Psoas muscle (tissue), 8 donors: ENCODE results near the gene ASTN1. TPM values are rescaled to one million over a fixed set of nuclear protein-coding genes. Genes with fewer than 3 reads are reported as not detected.

Source experiments
- ATAC-seq, 4 donors: fragments of 200-7000 bp; cut with Tn5 transposase; one replicate each; pipeline ENCODE4 v1.9.1; 2020; ENCODE audit warnings: moderate library complexity in 3 of 4, mild to moderate bottlenecking in 2 of 4
- DNase-seq, 2 donors: peaks; one replicate each; pipeline ENCODE4 v3.0.0-alpha.2; 2020
- H3K27ac ChIP-seq: fragments of 200-600 bp; one replicate; pipeline ENCODE4 v1.8.0; 2022
- H3K27me3 ChIP-seq, 3 donors: fragments of 200-600 bp in 1 of 3; one replicate each; pipeline versions ENCODE4 v1.6.1 to v1.8.0; 2013 to 2022; ENCODE audit warnings: low read length in 2 of 3, mild to moderate bottlenecking in 2 of 3, moderate library complexity in 1 of 3; ENCODE audit not compliant: insufficient read depth in 3 of 3
- H3K36me3 ChIP-seq, 2 donors: fragments of 200-600 bp in 1 of 2; one replicate each; pipeline versions ENCODE4 v1.6.1 to v1.8.0; 2013 to 2022; ENCODE audit warnings: low read depth in 1 of 2, mild to moderate bottlenecking in 1 of 2, moderate library complexity in 1 of 2; ENCODE audit not compliant: insufficient read depth in 1 of 2
- H3K4me1 ChIP-seq: fragments of 200-600 bp; one replicate; pipeline ENCODE4 v1.8.0; 2022
- H3K4me3 ChIP-seq: fragments of 200-600 bp; one replicate; pipeline ENCODE4 v1.8.0; 2022; ENCODE audit warnings: mild to moderate bottlenecking
- H3K9me3 ChIP-seq: fragments of 200-600 bp; one replicate; pipeline ENCODE4 v1.8.0; 2022
- WGBS, 3 donors: extraction: QIAGEN DNeasy Blood & Tissue Kit; methylation state at CpG; one replicate each; pipeline versions ENCODE4 v1.1.6 to v1.1.7; 2013; 5-methylcytosine and 5-hydroxymethylcytosine counted together
- intact Hi-C, 2 donors: fragments of 100-400 bp; cut with DNase I; formaldehyde crosslinking; loops; one replicate each; pipeline versions ENCODE4 v1.11.0 to v1.14.2; 2022
- polyA plus RNA-seq, 3 donors: library from polyadenylated mRNA; stranded (reverse); fragments of 200-250 nt; gene quantifications; one replicate each; pipeline ENCODE4 v1.2.3, GENCODE V29; 2013
- total RNA-seq, 4 donors: library from RNA; stranded (reverse); fragmentation: NEBNext Ultra II Directional in 2 of 4; extraction: Animal tissue kit (Norgen Biotek cat#: 25700) in 2 of 4; gene quantifications; one replicate each; pipeline versions ENCODE4 v1.2.1 to v1.2.4, GENCODE V29; 2021 to 2023
- TF ChIP-seq, protein P1 (sequence below): fragments of 200-600 bp; IDR thresholded peaks from one replicate; pipeline ENCODE4 v1.8.0; 2022; ENCODE audit warnings: antibody characterized with exemption
- donor health status: healthy with polysubstance abuse.
- donor health status: DM: no; HTN: no; CAD: no; lungs with moderate emphysema.
- donor health status: Bipolar disorder and iron deficiency.
- donor health status: healthy.
- donor health status: DM: yes; HTN: yes; CAD: no.
- donor health status: DM: no; HTN: no; CAD: no.
- donor health status: DM: no; HTN: no; CAD: no.
- donor health status: DM: yes; HTN: yes; CAD: no.

ASTN1 gene
- total and polyA plus RNA-seq, 7 donors: 0.03 to 0.51 (median 0.11) TPM; not detected in 1

DNA sequence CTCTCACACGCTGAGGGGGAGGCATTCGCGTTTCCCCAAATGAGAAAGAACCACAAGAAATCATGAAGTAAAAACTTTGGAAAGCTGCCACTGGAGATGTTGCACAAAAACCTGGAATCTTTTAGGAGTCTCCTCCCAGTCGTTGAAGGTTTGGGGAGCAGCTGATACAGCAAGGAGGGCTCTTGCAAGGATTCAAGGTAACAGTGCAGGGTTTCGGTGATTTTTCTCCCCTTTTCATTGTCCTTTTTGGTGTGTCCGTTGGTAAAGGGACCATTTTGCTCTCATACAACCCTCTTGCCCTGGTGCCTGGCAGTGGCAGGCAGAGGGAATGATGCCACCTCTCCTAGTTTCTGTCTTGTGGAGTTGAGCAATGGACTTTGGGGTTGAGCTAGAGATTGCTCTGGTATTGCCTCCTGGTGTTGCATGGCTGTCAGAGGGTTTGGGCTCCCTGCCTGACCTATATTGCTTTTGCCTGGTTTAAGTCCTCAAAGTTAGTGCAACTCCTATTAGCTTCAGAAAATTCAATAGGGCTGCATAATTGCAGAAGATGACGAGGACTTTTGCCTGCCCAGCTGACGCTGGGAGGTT, 7.1 kb upstream of the ASTN1 start:
- WGBS, 3 donors: 10 to 13% (median 10%) methylated on average over 8 of the region's 8 CpGs
- peak overlapping the region; percentile 58 for H3K4me3 ChIP-seq
- DNase-seq (no peak), ATAC-seq (no peak)
- H3K27me3 ChIP-seq: peaks cover under 1 to 55% (median 5%) of the 10 kb centered on the region in 3 donors
- H3K9me3 ChIP-seq: no peaks in the 10 kb centered on the region
- no peak overlapping the region for H3K27ac ChIP-seq
- peaks cover 6% of the 10 kb centered on the region for H3K4me1 ChIP-seq
- intact Hi-C loops: no loop called here
- TF ChIP-seq, protein P1, sequence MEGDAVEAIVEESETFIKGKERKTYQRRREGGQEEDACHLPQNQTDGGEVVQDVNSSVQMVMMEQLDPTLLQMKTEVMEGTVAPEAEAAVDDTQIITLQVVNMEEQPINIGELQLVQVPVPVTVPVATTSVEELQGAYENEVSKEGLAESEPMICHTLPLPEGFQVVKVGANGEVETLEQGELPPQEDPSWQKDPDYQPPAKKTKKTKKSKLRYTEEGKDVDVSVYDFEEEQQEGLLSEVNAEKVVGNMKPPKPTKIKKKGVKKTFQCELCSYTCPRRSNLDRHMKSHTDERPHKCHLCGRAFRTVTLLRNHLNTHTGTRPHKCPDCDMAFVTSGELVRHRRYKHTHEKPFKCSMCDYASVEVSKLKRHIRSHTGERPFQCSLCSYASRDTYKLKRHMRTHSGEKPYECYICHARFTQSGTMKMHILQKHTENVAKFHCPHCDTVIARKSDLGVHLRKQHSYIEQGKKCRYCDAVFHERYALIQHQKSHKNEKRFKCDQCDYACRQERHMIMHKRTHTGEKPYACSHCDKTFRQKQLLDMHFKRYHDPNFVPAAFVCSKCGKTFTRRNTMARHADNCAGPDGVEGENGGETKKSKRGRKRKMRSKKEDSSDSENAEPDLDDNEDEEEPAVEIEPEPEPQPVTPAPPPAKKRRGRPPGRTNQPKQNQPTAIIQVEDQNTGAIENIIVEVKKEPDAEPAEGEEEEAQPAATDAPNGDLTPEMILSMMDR: no peak
- H3K36me3 ChIP-seq: no peaks in the 10 kb centered on the region

DNA sequence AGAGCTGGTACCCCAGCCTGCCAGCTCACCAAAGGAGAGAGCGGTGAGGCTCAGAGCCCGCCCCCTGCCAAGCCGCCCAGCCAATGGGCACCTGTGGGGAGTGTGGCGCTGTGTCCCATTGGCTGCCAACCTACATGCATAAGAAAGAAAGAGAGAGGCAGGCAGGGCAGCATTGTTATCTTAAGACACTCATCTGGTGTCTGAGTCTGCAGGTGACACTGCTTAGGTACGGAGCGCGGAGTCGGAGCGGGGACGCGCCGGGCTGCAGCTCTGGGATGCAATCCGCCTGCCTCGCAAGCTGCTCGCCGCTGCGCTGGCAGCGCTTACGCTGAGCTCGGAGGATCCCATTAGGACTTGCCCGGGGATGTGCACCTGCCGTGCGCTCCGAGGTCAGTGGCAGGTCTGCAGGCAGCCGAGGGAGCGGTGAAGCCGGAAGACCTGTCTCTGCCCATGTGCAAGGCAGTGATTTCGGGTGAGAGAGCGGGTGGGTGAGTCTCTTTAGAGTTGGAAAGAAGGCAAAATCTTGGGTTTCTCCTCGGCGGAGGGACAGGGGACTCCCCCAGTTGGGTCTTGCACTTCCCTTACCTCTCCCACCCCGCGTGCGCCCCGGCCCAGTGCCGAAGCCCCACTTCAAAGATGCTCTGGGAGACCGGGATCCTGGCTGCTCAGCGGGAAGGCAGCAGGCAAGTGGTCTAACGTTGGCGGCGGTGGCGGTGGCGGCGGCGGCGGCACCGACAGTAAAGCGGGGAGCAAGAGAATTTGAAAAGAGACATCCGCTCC, 6.4 kb upstream of the ASTN1 start, which contains the start of gene BRINP2:
Gene BRINP2 (plus strand): TSS at position 203 of the 780 bp plus-strand sequence. CDS start 58,919 bp downstream, outside the sequence.
- ATAC-seq: peak; percentile 88 to 98 (median 94)
- Histone ChIP-seq H3K36me3 (no peaks in the 10 kb centered on the region), H3K9me3 (no peaks in the 10 kb centered on the region), H3K27me3 (peaks cover 4 to 62% (median 5%) of the 10 kb centered on the region in 3 donors), H3K4me1 (peaks cover 6% of the 10 kb centered on the region), H3K4me3 (peak within 1 kb of the TSS; percentile 58), H3K27ac (no peak within 1 kb of the TSS)
- intact Hi-C loops: no loop called here
- TF ChIP-seq, protein P1: no peak
- WGBS, 3 donors: 1 to 2% (median 1%) methylated on average over 46 to 49 of the region's 49 CpGs
- DNase-seq: peak; percentile 38 to 73

DNA sequence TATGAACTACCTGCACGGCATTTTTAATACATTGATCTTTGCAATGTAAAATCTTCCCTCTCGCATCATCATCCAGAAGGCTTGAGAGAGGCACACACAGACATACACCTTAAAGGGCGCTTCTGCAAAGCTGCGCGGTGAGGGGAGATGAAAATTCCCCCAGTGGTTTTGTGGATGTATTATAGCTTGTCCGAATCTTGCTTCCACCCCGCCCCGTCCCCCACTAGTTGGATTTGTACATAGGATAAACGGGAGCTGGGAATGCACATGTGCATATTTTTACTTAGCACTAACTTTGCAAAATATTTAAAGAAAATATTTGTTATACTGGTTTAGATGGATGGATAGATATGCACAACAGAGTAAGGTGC, 542 bp upstream of the ASTN1 start:
- ATAC-seq: no peak
- WGBS, 3 donors: 3 to 5% (median 4%) methylated on average over 9 of the region's 9 CpGs

DNA sequence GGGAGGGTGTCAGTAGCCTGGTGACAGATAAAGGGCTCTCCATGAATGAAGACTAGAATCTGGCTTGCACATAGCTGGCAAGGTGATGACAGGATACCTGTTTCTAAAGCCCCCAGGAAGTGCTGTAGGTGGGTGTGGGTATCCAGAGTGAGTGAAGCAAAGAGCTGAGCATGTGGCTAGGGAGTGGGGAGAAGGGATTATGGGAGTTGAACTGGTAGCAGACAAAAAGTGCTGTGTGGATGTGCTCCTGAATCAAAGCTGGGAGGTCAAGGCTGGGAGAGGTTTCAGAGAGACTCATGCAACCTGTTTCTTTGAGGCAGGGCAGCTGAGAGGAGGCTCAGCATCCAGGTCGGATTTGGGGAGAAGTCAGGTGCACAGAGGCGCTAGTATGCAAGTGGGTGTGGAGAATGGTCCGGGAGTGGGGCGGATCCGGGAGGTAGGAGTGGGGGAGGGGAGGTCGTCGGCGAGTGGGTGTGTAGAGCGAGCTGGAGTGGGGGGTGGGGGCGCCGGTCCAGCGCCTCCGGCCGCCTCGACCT, 600 bp downstream of the ASTN1 start:
- Histone ChIP-seq H3K4me1 (no peaks in the 10 kb centered on the region), H3K4me3 (peak overlapping the region; percentile 41), H3K27ac (no peak overlapping the region), H3K9me3 (no peaks in the 10 kb centered on the region), H3K27me3 (peaks cover 4 to 64% (median 13%) of the 10 kb centered on the region in 3 donors), H3K36me3 (no peaks in the 10 kb centered on the region)
- TF ChIP-seq, protein P1: no peak
- intact Hi-C loops: no loop called here
- WGBS, 3 donors: 0 to 3% (median 1%) methylated on average over 5 to 15 of the region's 15 CpGs
- no peak for DNase-seq
- no peak for ATAC-seq

More for the DNA sequence above, 542 bp upstream of the ASTN1 start:
- Histone ChIP-seq H3K9me3 (no peaks in the 10 kb centered on the region), H3K4me1 (no peaks in the 10 kb centered on the region), H3K27ac (no peak overlapping the region), H3K36me3 (no peaks in the 10 kb centered on the region), H3K27me3 (peaks cover 4 to 72% (median 13%) of the 10 kb centered on the region in 3 donors), H3K4me3 (no peak overlapping the region)
- no peak for DNase-seq
- TF ChIP-seq, protein P1: no peak
- intact Hi-C loops: no loop called here
